GM12873 (cell line): ENCODE data around the gene RIPK4.

Experiments
- TF ChIP-seq, protein P1 (sequence below): IDR thresholded peaks from 2 replicates; pipeline ENCODE4 v1.5.1; 2012; ENCODE audit warnings: low read depth, mild to moderate bottlenecking, moderate library complexity, low read length, control low read depth; ENCODE audit not compliant: insufficient read depth; ENCODE audit errors: missing control alignments

RIPK4 gene

DNA sequence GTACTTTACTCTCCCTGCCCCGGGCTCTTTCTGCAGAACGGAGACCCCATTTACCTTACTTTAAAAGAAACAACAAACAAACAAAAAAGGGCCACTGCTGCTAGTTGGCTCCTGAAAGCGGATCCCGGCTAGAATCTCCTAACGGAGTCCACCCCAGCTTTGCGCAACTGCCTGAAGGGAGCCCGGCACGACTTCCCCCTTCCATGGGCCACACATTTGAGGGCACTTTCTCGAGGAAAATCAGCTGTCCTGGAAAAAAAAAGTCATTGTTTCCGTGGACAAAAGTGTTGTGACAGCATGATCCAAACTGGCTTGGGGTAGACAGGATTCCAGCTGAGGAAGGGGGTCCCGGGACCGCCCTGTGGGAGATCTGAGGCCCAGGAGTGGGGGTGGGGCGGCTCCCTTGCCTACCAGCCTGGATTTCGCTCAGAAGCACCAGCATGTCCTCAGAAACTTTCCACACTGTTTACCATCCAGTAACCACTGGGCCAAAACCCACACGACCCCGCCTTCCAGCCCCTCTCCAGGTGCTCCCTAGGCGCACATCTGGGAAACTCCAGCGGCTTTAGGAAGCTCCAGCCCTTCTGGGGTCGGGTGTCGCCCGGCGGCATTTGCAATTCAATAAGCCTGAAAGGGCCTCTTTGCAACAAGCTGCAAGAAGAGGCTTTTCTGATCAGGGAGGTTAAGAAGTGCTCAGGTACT, 4.8 kb downstream of the RIPK4 start:
- TF ChIP-seq, protein P1, sequence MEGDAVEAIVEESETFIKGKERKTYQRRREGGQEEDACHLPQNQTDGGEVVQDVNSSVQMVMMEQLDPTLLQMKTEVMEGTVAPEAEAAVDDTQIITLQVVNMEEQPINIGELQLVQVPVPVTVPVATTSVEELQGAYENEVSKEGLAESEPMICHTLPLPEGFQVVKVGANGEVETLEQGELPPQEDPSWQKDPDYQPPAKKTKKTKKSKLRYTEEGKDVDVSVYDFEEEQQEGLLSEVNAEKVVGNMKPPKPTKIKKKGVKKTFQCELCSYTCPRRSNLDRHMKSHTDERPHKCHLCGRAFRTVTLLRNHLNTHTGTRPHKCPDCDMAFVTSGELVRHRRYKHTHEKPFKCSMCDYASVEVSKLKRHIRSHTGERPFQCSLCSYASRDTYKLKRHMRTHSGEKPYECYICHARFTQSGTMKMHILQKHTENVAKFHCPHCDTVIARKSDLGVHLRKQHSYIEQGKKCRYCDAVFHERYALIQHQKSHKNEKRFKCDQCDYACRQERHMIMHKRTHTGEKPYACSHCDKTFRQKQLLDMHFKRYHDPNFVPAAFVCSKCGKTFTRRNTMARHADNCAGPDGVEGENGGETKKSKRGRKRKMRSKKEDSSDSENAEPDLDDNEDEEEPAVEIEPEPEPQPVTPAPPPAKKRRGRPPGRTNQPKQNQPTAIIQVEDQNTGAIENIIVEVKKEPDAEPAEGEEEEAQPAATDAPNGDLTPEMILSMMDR, result no peak

DNA sequence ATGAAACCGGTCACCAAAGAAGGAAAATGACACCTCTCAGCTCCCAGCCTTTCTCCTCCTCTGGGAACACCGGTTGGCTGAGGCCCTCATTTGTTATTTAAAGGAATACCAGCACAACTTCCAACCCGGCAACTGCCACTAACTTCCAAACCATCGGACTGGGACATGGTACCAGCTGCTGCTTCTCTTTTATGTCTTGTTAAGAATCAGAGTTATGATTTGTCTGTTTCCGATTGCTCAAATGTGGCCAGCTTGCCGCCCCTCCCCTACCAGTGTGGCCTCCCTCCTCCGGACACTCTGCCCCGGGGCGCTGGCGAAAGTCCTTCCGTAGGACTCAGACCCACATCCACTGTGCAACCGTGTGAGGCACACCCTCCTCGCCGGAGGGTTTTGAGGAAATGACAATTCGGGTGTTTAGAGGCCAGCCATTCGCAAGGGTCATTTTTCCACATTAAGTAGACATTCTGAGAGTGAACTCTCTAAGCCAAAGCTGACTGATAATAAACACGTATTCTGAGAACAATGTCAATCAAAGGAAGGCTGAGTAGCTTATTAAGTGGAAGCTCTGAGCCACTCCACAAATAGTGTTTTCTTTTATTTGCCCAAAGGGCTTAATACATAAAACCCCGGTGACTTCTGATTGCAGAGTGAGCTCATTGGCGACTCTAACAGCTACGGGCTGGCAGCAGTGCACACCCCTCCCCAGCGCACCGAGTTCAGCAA, 5.5 kb downstream of the RIPK4 start:
- TF ChIP-seq, protein P1, result no peak

DNA sequence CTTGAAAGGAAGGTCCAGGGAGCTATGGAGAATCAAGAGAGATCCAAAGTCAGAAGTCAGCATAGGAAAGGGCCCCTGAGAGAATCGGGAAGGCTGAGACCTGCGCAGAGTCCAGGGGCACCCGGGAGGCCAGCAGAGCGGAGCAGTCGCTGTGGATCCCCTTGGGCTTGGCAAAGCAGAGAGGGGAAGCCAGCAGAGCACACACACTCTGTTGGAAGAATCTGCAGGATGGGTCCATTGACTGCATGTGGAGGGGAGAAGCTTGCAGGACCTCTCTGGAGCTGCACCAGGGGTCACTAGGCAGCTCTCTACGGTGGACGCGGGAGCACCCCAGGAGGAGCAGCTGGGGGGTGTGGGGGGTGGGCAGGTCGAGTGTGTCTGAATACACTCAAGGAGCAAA, 6.4 kb downstream of the RIPK4 start:
- TF ChIP-seq, protein P1, result no peak

DNA sequence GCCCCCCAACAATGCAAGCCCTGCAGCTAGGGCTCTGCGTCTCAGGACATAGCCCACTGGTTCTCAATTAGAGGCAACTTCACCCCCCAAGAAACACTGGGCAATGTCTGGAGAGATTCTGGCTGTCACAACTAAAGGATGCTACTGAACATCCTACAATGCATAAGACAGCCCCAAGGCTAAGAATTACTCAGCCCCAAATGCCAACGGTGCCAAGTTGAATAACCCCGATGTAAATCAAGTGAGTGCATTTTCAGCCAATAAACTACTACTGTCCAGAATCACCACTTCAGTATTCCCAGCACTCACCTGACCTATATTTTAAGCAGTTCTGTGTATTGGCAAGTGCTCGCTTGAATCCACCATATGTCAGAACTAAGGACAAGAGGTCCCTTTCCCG, 6.9 kb downstream of the RIPK4 start:
- TF ChIP-seq, protein P1, result no peak

- TF ChIP-seq, protein P1, result no peak
These were observed 7.5 kb downstream of the RIPK4 start for GRCh38 chr21:41759214-41759840.

DNA sequence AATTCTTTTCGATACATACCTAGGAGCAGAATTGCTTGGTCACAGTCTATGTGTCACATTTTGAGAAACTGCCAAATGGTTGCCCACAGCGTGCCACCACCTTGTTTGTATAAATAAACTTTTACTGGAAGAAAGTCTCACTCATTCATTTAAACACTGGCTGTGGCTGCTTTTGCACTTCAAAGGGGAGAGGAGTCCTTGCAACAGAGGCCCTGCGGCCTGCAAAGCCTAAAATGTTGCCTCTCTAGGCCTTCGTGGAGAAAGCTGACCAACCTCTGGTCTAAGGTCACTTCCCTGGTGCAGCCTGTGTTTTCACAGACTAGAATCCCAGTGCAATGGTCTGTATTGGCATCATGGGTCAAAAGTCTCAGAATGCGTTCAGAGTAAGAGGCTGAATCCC, 8.3 kb downstream of the RIPK4 start:
- TF ChIP-seq, protein P1, result no peak
